Lung (tissue), 12 donors: ENCODE measurements around the gene PIAS3. TPM values are rescaled to one million over a fixed set of nuclear protein-coding genes. Genes with fewer than 3 reads are reported as not detected.

Experiments used
- ATAC-seq: fragments of 200-7000 bp; cut with Tn5 transposase; one replicate; pipeline ENCODE4 v1.9.1; 2020; ENCODE audit warnings: moderate number of reproducible peaks; ENCODE audit not compliant: insufficient read depth, low FRiP score
- DNase-seq, 3 donors: peaks; one replicate each; pipeline ENCODE4 v3.0.0-alpha.2; 2013 to 2017
- H3K27ac ChIP-seq, 2 donors: one replicate each; pipeline ENCODE4 v1.5.1; 2013; ENCODE audit warnings: mild to moderate bottlenecking in 2 of 2, moderate library complexity in 2 of 2, control low read depth in 1 of 2, inconsistent platforms in 1 of 2, low read depth in 1 of 2, low read length in 1 of 2
- H3K27me3 ChIP-seq, 3 donors: one replicate each; pipeline ENCODE4 v1.5.1; 2013; ENCODE audit warnings: low read length in 2 of 3; ENCODE audit not compliant: control insufficient read depth in 3 of 3, insufficient read depth in 3 of 3
- H3K36me3 ChIP-seq, 4 donors: one replicate each; pipeline ENCODE4 v1.5.1; 2013; ENCODE audit warnings: low read length in 4 of 4, mild to moderate bottlenecking in 1 of 4, moderate library complexity in 1 of 4; ENCODE audit not compliant: control insufficient read depth in 4 of 4, insufficient read depth in 4 of 4
- H3K4me1 ChIP-seq, 5 donors: one replicate each; pipeline ENCODE4 v1.5.1; 2013; ENCODE audit warnings: low read length in 5 of 5, mild to moderate bottlenecking in 2 of 5, moderate library complexity in 1 of 5; ENCODE audit not compliant: control insufficient read depth in 5 of 5, insufficient read depth in 5 of 5
- H3K4me3 ChIP-seq: one replicate; pipeline ENCODE4 v1.5.1; 2013; ENCODE audit warnings: mild to moderate bottlenecking, control low read depth, moderate library complexity
- H3K9ac ChIP-seq, 2 donors: one replicate each; pipeline ENCODE4 v1.5.1; 2013; ENCODE audit warnings: low read length in 2 of 2, control low read depth in 1 of 2; ENCODE audit not compliant: insufficient read depth in 1 of 2
- H3K9me3 ChIP-seq, 4 donors: one replicate each; pipeline ENCODE4 v1.5.1; 2013; ENCODE audit warnings: low read length in 3 of 4, mild to moderate bottlenecking in 1 of 4, moderate library complexity in 1 of 4; ENCODE audit not compliant: control insufficient read depth in 4 of 4, insufficient read depth in 3 of 4
- WGBS, 2 donors: extraction: QIAGEN DNeasy Blood & Tissue Kit; methylation state at CpG; one replicate each; pipeline ENCODE4 v1.1.7; 2013; 5-methylcytosine and 5-hydroxymethylcytosine counted together
- polyA plus RNA-seq, 2 donors: library from polyadenylated mRNA; stranded (reverse); fragments of 200-250 nt; gene quantifications; one replicate each; pipeline ENCODE4 v1.2.1, GENCODE V29; 2013
- total RNA-seq, 2 donors: library from RNA; depleted of rRNA in 1 of 2; stranded (reverse); fragments of >200 nt in 1 of 2; gene quantifications; one replicate each; pipeline ENCODE4 v1.2.1, GENCODE V29; 2014 to 2021
- TF ChIP-seq, protein P1 (sequence below): IDR thresholded peaks from 2 replicates; pipeline ENCODE4 v1.5.1; 2012; ENCODE audit warnings: mild to moderate bottlenecking; ENCODE audit errors: control extremely low read depth, extremely low read depth
- donor health status: control.
- donor health status: control.
- donor health status: Bipolar disorder and iron deficiency.
- donor health status: healthy.
- donor health status: DM: yes; HTN: yes; CAD: no.

PIAS3 gene
- total and polyA plus RNA-seq, 4 donors: 23.5 to 54.9 (median 29.2) TPM

GRCh38 chr1:145871994-145872924, 13.4 kb upstream of the PIAS3 start:
- Histone ChIP-seq H3K27me3 (peaks cover 0 to 2% (median 0%) of the 10 kb centered on the region in 3 donors), H3K9ac (peak overlapping the region; percentile 55 to 91), H3K36me3 (peaks cover 0 to 5% (median 2%) of the 10 kb centered on the region in 4 donors), H3K27ac (peak overlapping the region in 1 of 2 donors; percentile 30), H3K9me3 (no peaks in the 10 kb centered on the region), H3K4me3 (no peak overlapping the region), H3K4me1 (peaks cover 0 to 19% (median 1%) of the 10 kb centered on the region in 5 donors)
- ATAC-seq (peak; percentile 67), DNase-seq (peak; percentile 77 to 93 (median 83))
- TF ChIP-seq, protein P1, sequence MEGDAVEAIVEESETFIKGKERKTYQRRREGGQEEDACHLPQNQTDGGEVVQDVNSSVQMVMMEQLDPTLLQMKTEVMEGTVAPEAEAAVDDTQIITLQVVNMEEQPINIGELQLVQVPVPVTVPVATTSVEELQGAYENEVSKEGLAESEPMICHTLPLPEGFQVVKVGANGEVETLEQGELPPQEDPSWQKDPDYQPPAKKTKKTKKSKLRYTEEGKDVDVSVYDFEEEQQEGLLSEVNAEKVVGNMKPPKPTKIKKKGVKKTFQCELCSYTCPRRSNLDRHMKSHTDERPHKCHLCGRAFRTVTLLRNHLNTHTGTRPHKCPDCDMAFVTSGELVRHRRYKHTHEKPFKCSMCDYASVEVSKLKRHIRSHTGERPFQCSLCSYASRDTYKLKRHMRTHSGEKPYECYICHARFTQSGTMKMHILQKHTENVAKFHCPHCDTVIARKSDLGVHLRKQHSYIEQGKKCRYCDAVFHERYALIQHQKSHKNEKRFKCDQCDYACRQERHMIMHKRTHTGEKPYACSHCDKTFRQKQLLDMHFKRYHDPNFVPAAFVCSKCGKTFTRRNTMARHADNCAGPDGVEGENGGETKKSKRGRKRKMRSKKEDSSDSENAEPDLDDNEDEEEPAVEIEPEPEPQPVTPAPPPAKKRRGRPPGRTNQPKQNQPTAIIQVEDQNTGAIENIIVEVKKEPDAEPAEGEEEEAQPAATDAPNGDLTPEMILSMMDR: no peak
- WGBS, 2 donors: 20 to 30% methylated on average over 47 of the region's 47 CpGs

DNA sequence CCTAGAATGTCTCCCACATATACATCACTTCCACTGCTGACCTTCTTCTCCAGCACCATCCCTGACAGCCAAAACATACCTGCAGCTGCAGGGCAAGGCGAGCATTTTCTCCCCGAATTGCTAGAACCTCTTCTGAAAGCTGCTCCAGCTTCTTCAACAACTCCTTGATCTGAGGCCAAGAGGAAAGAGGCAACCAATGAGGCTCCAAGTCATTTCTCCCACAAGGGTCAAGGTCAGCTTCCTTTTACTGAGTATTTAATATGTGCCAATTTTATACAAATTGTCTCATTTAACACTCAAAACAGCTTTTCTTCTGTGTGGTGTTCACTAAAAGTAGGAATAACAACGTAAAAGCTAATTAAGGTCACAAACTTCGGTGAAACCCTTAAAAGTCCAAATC, 9.4 kb upstream of the PIAS3 start:
- 71 to 91% methylated on average over 4 of the region's 4 CpGs for WGBS, 2 donors
- ATAC-seq: no peak

DNA sequence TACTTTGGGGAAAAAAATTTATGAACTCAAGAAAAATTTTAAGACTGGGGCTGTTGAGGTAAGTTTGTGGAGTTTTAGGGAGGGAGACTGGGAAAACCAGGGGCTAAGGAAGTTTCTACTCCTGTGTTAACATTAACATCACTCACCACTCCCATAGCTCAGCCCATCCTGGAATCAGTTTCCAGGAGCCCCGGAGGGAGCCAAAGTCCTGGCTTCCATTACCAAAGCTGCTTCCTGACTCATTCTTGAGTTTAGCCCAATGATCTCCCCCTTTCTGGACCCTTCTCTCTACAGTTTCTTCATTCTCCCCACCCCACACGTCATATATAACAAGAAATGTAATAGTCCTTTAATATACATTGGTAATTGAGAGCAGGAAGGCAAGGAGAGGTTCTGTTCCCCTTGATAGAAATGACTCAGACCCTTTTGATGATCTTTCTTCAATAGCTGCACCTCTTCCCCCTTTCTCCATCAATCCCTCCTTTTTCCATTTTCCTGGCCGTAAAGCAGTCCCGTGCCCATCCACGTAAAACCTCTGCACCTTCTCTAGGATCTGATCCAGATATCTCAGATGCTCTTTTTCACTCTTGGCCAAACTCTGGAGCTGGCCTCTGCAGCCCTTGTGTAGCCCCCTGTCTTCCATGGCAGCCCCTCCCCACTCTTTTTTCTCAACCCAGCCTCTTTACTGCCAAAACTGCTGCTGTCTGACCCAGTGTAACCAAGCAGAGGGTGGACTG, 4.6 kb upstream of the PIAS3 start:
- peaks cover 0 to 18% (median 2%) of the 10 kb centered on the region in 4 donors for H3K36me3 ChIP-seq
- WGBS, 2 donors: 82 to 91% methylated on average over 5 of the region's 5 CpGs
- TF ChIP-seq, protein P1: no peak
- H3K27me3 ChIP-seq: no peaks in the 10 kb centered on the region
- H3K9ac ChIP-seq: no peak overlapping the region
- DNase-seq (no peak), ATAC-seq (no peak)
- no peaks in the 10 kb centered on the region for H3K9me3 ChIP-seq
- peaks cover 0 to 11% (median 0%) of the 10 kb centered on the region in 5 donors for H3K4me1 ChIP-seq
- H3K4me3 ChIP-seq: no peak overlapping the region
- H3K27ac ChIP-seq: no peak overlapping the region

More for the DNA sequence above, 9.4 kb upstream of the PIAS3 start:
- DNase-seq: no peak
- Histone ChIP-seq H3K27ac (no peak overlapping the region), H3K36me3 (peaks cover 0 to 18% (median 2%) of the 10 kb centered on the region in 4 donors), H3K9ac (no peak overlapping the region), H3K9me3 (no peaks in the 10 kb centered on the region), H3K4me1 (peaks cover 0 to 16% (median 1%) of the 10 kb centered on the region in 5 donors), H3K4me3 (no peak overlapping the region), H3K27me3 (peaks cover 0 to 2% (median 0%) of the 10 kb centered on the region in 3 donors)
- TF ChIP-seq, protein P1: no peak
